H9 (cell line): ENCODE data around the gene NFKBIZ. TPM values are rescaled to one million over a fixed set of nuclear protein-coding genes. Genes with fewer than 3 reads are reported as not detected.

Experiments
- DNase-seq: peaks from one replicate; pipeline ENCODE4 v3.0.0-alpha.2; 2017
- H2AFZ ChIP-seq: one replicate; pipeline ENCODE4 v1.6.1; 2013; ENCODE audit warnings: mild to moderate bottlenecking, low read length, control low read depth, moderate library complexity
- H2AK5ac ChIP-seq: 2 replicates; pipeline ENCODE4 v1.6.1; 2013; ENCODE audit warnings: low read length, control low read depth, mixed read lengths; ENCODE audit not compliant: insufficient read length
- H2BK120ac ChIP-seq: one replicate; pipeline ENCODE4 v1.6.1; 2013; ENCODE audit warnings: low read depth, mild to moderate bottlenecking, low read length, control low read depth, inconsistent platforms; ENCODE audit not compliant: poor library complexity, severe bottlenecking
- H2BK12ac ChIP-seq: 2 replicates; pipeline ENCODE4 v1.6.1; 2013; ENCODE audit warnings: low read length, control low read depth, mixed read lengths, low read depth; ENCODE audit not compliant: insufficient read length
- H2BK15ac ChIP-seq: 2 replicates; pipeline ENCODE4 v1.6.1; 2013; ENCODE audit warnings: low read depth, low read length, control low read depth
- H2BK20ac ChIP-seq: one replicate; pipeline ENCODE4 v1.6.1; 2013; ENCODE audit warnings: low read depth, mild to moderate bottlenecking, low read length, control low read depth, inconsistent platforms; ENCODE audit not compliant: poor library complexity, severe bottlenecking
- H2BK5ac ChIP-seq: 2 replicates; pipeline ENCODE4 v1.6.1; 2013; ENCODE audit warnings: low read length, control low read depth, mixed read lengths; ENCODE audit not compliant: insufficient read length
- H3K14ac ChIP-seq: 2 replicates; pipeline ENCODE4 v1.6.1; 2013; ENCODE audit warnings: low read length, control low read depth; ENCODE audit not compliant: insufficient read depth
- H3K18ac ChIP-seq: 2 replicates; pipeline ENCODE4 v1.6.1; 2013; ENCODE audit warnings: low read depth, mild to moderate bottlenecking, mixed read lengths, low read length, control low read depth; ENCODE audit not compliant: insufficient read length
- H3K23ac ChIP-seq: 2 replicates; pipeline ENCODE4 v1.6.1; 2013; ENCODE audit warnings: low read length, control low read depth, mixed read lengths, low read depth; ENCODE audit not compliant: insufficient read length
- H3K23me2 ChIP-seq: 2 replicates; pipeline ENCODE4 v1.6.1; 2013; ENCODE audit warnings: low read depth, mild to moderate bottlenecking, mixed read lengths, low read length, control low read depth; ENCODE audit not compliant: insufficient read length, poor library complexity, severe bottlenecking
- H3K27ac ChIP-seq: 2 replicates; pipeline ENCODE4 v1.5.1; 2013; ENCODE audit warnings: low read length, control low read depth, mixed read lengths, low read depth; ENCODE audit not compliant: insufficient read length
- H3K27me3 ChIP-seq: 2 replicates; pipeline ENCODE4 v1.6.1; 2013; ENCODE audit warnings: low read length, control low read depth, inconsistent platforms; ENCODE audit not compliant: insufficient read depth
- H3K4ac ChIP-seq: 2 replicates; pipeline ENCODE4 v1.6.1; 2013; ENCODE audit warnings: low read depth, mild to moderate bottlenecking, control low read depth, inconsistent platforms, low read length, moderate library complexity
- H3K4me1 ChIP-seq: 2 replicates; pipeline ENCODE4 v1.6.1; 2013; ENCODE audit warnings: low read length, control low read depth, inconsistent platforms; ENCODE audit not compliant: insufficient read depth
- H3K4me2 ChIP-seq: 2 replicates; pipeline ENCODE4 v1.6.1; 2013; ENCODE audit warnings: low read length, control low read depth, mixed read lengths; ENCODE audit not compliant: insufficient read length, insufficient read depth
- H3K56ac ChIP-seq: 2 replicates; pipeline ENCODE4 v1.6.1; 2013; ENCODE audit warnings: low read depth, mild to moderate bottlenecking, mixed read lengths, low read length, control low read depth; ENCODE audit not compliant: insufficient read length
- H3K79me1 ChIP-seq: 2 replicates; pipeline ENCODE4 v1.6.1; 2013; ENCODE audit warnings: low read depth, mild to moderate bottlenecking, moderate library complexity, low read length, control low read depth, inconsistent platforms; ENCODE audit not compliant: insufficient read depth, poor library complexity, severe bottlenecking
- H3K79me2 ChIP-seq: 2 replicates; pipeline ENCODE4 v1.6.1; 2013; ENCODE audit warnings: low read length, control low read depth, inconsistent platforms; ENCODE audit not compliant: insufficient read depth
- H3K9ac ChIP-seq: 2 replicates; pipeline ENCODE4 v1.6.1; 2013; ENCODE audit warnings: low read length, control low read depth, mixed read lengths; ENCODE audit not compliant: insufficient read length; ENCODE audit errors: extremely low read depth
- H3K9me3 ChIP-seq: one replicate; pipeline ENCODE4 v1.6.1; 2013; ENCODE audit warnings: low read depth, low read length, inconsistent platforms; ENCODE audit not compliant: control insufficient read depth
- H3T11ph ChIP-seq: one replicate; pipeline ENCODE4 v1.6.1; 2013; ENCODE audit warnings: mild to moderate bottlenecking, low read length, control low read depth, inconsistent platforms
- H4K20me1 ChIP-seq: one replicate; pipeline ENCODE4 v1.6.1; 2013; ENCODE audit not compliant: control insufficient read depth, insufficient read length, insufficient read depth
- H4K5ac ChIP-seq: 2 replicates; pipeline ENCODE4 v1.6.1; 2013; ENCODE audit warnings: low read depth, mild to moderate bottlenecking, mixed read lengths, low read length, control low read depth; ENCODE audit not compliant: insufficient read length
- H4K8ac ChIP-seq: replicated peaks from 2 replicates; pipeline ENCODE4 v1.6.1; 2013; ENCODE audit warnings: low read length, control low read depth, mixed read lengths, low read depth; ENCODE audit not compliant: insufficient read length
- H4K91ac ChIP-seq: 2 replicates; pipeline ENCODE4 v1.6.1; 2013; ENCODE audit warnings: low read depth, mild to moderate bottlenecking, moderate library complexity, mixed read lengths, low read length, control low read depth; ENCODE audit not compliant: insufficient read length
- H3K27ac Mint-ChIP-seq, 3 experiments: 2 replicates in 2 of 3; 3 replicates in 1 of 3; pipeline ENCODE4 v1.8.0; 2020 to 2021; ENCODE audit warnings: mixed read lengths in 3 of 3, mild to moderate bottlenecking in 1 of 3, moderate library complexity in 1 of 3
- H3K27me3 Mint-ChIP-seq: 2 replicates; pipeline ENCODE4 v1.8.0; 2021; ENCODE audit warnings: low read depth, mild to moderate bottlenecking, moderate library complexity, mixed read lengths
- H3K36me3 Mint-ChIP-seq, 3 experiments: 2 replicates in 2 of 3; 3 replicates in 1 of 3; pipeline ENCODE4 v1.8.0; 2020 to 2021; ENCODE audit warnings: low read depth in 3 of 3, mixed read lengths in 3 of 3; ENCODE audit not compliant: insufficient read depth in 1 of 3
- H3K4me1 Mint-ChIP-seq, 2 experiments: 2 replicates each; pipeline ENCODE4 v1.8.0; 2020; ENCODE audit warnings: mixed read lengths in 2 of 2
- H3K4me3 Mint-ChIP-seq, 2 experiments: 2 replicates in 1 of 2; 3 replicates in 1 of 2; pipeline ENCODE4 v1.8.0; 2020 to 2021; ENCODE audit warnings: mild to moderate bottlenecking in 2 of 2, mixed read lengths in 2 of 2, moderate library complexity in 1 of 2
- H3K9me3 Mint-ChIP-seq, 2 experiments: 2 replicates in 1 of 2; 3 replicates in 1 of 2; pipeline ENCODE4 v1.8.0; 2020; ENCODE audit warnings: mild to moderate bottlenecking in 2 of 2, mixed read lengths in 2 of 2, moderate library complexity in 1 of 2
- CTCF ChIP-seq: fragments of 200-600 bp; sonication (generic); conservative IDR thresholded peaks from 3 replicates; pipeline ENCODE4 v1.8.0; 2021; ENCODE audit warnings: antibody characterized with exemption, mild to moderate bottlenecking
- WGBS: extraction: QIAGEN DNeasy Blood & Tissue Kit; methylation state at CpG from one replicate; pipeline ENCODE4 v1.1.7; 2013; ENCODE audit warnings: missing lambda C conversion rate, low lambda C conversion rate, mixed read lengths; ENCODE audit not compliant: insufficient read length; ENCODE audit errors: extremely low coverage; 5-methylcytosine and 5-hydroxymethylcytosine counted together
- total RNA-seq: library from RNA; stranded (reverse); gene quantifications from 2 replicates; pipeline ENCODE4 v1.2.1, GENCODE V29; 2021

The NFKBIZ gene
- total RNA-seq, 1 experiment from 2014 or later = 11.1 TPM

DNA sequence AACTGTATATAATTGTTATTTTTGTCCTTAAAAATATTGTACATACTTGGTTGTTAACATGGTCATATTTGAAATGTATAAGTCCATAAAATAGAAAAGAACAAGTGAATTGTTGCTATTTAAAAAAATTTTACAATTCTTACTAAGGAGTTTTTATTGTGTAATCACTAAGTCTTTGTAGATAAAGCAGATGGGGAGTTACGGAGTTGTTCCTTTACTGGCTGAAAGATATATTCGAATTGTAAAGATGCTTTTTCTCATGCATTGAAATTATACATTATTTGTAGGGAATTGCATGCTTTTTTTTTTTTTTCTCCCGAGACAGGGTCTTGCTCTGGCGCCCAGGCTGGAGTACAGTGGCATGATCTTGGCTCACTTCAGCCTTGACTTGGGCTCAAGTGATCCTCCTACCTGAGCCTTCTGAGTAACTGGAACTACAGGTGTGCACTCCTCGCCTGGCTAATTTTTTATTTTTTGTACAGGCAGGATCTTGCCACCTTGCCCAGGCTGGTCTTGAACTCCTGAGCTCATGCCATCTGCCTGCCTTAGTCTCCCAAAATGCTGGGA, 10.7 kb downstream of the NFKBIZ start:
- H3K4ac ChIP-seq = no peak overlapping the region
- H2BK15ac ChIP-seq = no peak overlapping the region
- no peaks in the 10 kb centered on the region for H4K20me1 ChIP-seq
- Mint-ChIP-seq H3K4me3 (no peak overlapping the region), H3K9me3 (no peaks in the 10 kb centered on the region), H3K36me3 (peaks cover 28 to 57% (median 56%) of the 10 kb centered on the region in 3 experiments; a peak in 6 of 7 replicates), H3K27me3 (no peaks in the 10 kb centered on the region; the same call in 1 of the 2 replicates), H3K27ac (no peak overlapping the region), H3K4me1 (no peaks in the 10 kb centered on the region)
- H3K23me2 ChIP-seq = no peaks in the 10 kb centered on the region
- no peak overlapping the region for H4K91ac ChIP-seq
- no peaks in the 10 kb centered on the region for H3K27me3 ChIP-seq
- no peak overlapping the region for H3K18ac ChIP-seq
- H2BK5ac ChIP-seq = no peak overlapping the region
- no peaks in the 10 kb centered on the region for H3K79me1 ChIP-seq
- no peak overlapping the region for H3K9ac ChIP-seq
- H2BK12ac ChIP-seq = no peak overlapping the region
- no peak overlapping the region for H2BK120ac ChIP-seq
- H2AK5ac ChIP-seq = no peak overlapping the region
- H4K5ac ChIP-seq = no peak overlapping the region
- no peaks in the 10 kb centered on the region for H3K79me2 ChIP-seq
- H3T11ph ChIP-seq = no peak overlapping the region
- H3K4me2 ChIP-seq = no peak overlapping the region
- H3K9me3 ChIP-seq = no peaks in the 10 kb centered on the region
- no peak for DNase-seq
- no peaks in the 10 kb centered on the region for H3K4me1 ChIP-seq
- H3K56ac ChIP-seq = no peak overlapping the region
- H4K8ac ChIP-seq = no peak overlapping the region
- H3K23ac ChIP-seq = no peak overlapping the region
- no peak for TF ChIP-seq CTCF
- no peak overlapping the region for H2BK20ac ChIP-seq
- no peak overlapping the region for H2AFZ ChIP-seq
- no peak overlapping the region for H3K14ac ChIP-seq
- no peak overlapping the region for H3K27ac ChIP-seq
- no CpG with 5 or more reads among the region's 5 CpGs for WGBS
